ENCODE data around the gene DHX35.
"Not testable (repeated sequence)": the region's sequence is repeated elsewhere in the genome, so short reads cannot be mapped to it uniquely, and the experiment has no call there.

The DHX35 gene

DNA sequence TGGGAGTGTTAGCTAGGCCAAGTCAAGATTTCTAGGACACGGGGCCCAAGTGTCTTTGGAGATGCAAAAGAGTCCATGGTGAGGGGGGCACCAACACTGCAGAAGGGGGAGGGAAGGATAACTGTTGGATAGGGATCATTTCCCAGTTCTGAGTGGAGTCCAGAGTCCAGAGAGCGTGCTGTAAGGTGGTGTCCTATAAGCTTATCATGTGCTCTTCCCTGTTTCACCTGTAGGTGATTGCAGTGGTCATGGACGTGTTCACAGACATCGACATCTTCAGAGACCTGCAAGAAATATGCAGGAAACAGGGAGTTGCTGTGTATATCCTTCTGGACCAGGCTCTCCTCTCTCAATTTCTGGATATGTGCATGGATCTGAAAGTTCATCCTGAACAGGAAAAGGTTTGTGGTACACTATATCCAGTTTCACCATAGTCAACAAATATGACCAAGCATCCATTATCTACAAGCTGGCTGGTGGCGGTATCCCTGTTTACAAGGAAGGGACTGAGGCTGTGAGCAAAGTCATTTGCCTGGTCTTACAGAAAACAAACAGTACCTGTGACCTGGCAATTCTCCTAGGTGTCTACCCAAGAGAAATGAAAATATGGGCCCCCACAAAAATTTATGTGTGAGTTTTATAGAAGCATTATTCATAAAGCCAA lies 20.3 kb upstream of the DHX35 start:
- DNase-seq = no peak

GRCh38 chr20:38945012-38945411 lies 17.1 kb upstream of the DHX35 start:
- no peak for DNase-seq

DNA sequence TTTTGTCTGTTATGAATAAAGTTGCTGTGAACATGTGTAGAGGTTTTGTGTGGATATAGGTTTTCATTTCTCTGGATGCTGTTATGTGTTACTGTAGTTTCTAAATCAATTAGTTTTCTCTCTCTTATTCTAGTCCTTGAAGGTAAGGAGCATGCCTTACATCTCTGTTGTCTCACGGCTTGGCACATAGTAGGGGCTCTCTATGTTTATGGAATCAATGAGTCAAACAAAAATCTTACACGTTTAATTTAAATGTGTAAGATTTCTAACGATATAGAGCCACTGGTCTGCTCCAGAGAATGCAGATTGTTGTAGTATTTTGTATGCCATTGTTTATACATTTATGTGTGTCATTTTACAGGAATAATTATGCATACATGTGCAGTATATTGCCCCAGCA lies 15.3 kb upstream of the DHX35 start:
- no peak for DNase-seq

- DNase-seq = no peak
Observed at GRCh38 chr20:38947931-38948362, 14.2 kb upstream of the DHX35 start.

DNA sequence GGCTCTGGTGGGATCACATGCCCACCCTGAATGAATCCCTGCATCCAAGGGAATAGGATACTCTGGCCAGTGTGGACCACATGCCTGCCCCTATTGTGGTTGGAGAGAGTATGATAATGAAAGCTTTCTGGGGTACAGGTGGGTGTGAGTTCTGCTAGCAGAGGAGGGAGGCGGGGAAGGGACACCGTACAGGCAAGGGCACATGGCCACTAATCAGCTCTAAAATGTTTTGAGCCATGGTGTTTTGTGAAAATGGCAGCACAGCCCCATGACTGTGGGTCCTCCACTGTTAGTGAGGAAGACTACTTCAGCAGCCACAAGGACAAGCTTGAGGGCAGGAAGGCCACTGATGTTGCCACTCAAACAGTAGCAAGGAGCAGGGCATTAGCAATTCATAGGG lies 11.9 kb upstream of the DHX35 start:
- DNase-seq = no peak

GRCh38 chr20:38951611-38952010 lies 10.5 kb upstream of the DHX35 start:
- DNase-seq = no peak

DNA sequence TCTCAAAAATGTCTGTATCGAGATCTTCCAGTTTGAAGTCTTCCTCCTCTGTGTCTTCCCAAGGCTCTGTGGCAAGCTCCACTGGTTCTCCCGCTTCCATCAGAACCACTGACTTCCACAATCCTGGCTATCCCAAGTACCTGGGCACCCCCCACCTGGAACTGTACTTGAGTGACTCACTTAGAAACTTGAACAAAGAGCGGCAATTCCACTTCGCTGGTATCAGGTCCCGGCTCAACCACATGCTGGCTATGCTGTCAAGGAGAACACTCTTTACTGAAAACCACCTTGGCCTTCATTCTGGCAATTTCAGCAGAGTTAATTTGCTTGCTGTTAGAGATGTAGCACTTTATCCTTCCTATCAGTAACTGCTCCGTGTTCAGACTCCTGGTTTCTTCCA lies 10.0 kb upstream of the DHX35 start:
- DNase-seq = no peak

- DNase-seq = no peak
Observed at GRCh38 chr20:38953630-38954340, 8.4 kb upstream of the DHX35 start.

DNA sequence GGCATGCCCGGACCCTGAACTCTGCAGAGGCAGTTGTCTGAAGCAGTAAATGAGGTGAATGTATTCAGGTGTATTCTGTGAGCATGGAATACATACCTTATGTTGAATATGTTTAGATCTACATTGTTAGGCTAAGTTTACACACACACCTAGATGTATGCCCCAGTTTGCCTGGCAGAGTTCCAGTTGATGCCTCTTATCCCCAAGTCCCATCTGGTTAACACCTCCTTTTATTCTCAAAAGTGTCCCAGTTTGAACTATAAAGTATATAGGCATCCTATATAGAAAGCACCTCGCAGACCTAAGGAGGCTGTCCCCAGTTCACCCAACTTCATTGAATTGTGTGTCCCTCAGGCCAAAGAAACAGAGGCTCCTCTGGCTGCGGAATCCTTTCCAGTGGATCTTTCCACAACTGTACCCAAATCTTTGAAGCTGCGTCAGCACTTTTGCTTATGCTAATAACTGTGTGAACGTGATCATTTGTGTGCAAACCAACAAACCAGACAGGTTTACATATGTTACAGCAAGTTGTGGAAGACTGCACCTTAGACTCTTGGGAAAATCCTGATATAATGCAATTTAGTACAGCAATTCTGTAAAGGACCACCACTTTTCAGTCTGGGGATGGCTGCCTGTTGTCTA lies 4.8 kb upstream of the DHX35 start:
- no peak for DNase-seq

DNA sequence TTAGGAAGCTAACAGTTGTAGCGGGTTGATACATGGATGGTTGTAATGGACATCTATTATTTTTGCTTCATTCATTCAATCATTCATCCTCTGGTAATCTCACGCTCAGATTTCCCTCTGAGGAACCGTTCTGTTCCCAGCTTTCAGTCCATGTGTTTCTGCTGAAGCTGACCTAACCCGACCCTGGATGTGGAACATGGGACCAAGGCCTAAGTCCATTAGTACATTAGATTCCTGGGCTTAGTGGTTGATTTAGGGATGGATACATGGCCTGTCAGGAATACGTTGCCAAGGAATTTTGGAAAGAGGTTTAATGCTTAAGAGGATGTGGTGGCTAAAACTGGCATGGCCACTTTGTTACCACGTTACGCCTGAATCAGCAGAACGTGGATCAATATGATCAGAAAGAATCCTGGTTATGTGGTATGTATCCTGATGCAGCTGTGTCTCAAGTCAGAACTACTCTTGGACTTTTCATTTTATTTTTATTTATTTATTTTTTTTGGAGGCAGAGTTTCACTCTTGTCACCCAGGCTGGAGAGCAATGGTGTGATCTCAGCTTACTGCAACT lies 4.1 kb upstream of the DHX35 start:
- DNase-seq = no peak

- DNase-seq = not testable (repeated sequence)
Observed at GRCh38 chr20:38960187-38960687, 1.9 kb upstream of the DHX35 start.

DNA sequence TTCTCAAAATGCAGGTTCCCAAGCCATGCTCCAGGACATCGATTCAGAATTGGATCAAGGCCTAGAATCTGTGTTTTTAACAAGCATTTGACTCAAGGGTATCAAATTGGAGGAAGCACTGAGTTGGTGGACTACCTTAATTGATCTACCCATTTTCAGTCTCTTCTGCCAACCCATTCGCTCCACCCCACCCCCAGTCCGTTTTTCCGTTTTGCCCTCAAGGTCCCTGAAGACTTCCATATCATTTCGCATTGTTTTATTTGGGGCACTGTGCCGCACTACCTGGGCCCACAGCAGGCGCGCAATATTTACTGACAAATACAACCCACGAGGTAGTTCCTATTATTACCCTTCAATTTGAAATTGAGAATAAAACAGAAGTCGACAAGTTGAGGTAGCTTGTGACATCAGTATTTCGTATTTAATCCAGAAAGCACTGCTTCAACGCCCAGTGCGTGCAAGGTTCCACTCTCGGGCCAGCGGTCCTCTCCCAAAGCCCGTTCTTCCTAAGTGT lies 557 bp upstream of the DHX35 start:
- DNase-seq = peak; percentile 32

DNA sequence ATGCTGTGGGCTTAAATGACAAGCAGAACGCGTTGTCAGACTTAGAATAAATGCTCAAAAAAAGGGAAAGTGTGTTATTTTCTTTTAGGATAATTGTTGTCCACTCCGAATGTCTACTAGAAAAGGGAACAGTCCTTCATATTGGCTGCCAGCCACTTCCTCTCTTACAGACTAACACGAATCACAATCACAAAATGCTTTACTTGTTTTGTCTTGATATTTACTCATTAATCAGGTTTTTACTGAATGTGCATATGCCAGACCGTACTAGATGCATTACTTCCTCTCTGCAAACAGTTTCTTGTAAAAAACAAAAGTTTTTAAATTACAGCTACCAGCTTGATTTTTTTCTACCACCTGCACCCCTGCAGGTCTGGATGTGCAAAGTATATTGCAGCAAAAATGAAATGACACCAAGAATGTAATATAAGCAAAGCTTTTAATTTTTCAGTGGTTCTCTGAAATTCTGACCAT lies 821 bp downstream of the DHX35 start:
- no peak for DNase-seq

- no peak for DNase-seq
Observed at GRCh38 chr20:38963745-38964144, 1.6 kb downstream of the DHX35 start.

DNA sequence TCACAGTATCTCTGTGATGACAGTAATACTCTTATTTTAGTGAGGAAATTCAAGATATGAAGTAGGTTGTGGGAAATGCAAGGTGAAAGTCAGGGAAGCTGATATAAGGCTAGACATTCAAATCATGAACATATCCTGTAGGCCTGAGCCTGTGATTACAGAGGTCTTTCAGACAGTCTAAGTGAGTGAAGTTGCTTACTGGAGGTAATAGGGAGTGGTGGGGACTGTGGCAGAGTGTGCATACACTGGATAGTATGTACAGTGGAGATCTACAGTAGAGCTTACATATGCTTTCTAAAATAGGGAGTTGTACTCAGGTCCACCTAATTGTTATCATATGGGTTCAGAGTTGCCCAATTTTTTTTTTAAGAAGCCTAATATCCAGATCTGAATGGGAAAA lies 3.1 kb downstream of the DHX35 start:
- no peak for DNase-seq

DNA sequence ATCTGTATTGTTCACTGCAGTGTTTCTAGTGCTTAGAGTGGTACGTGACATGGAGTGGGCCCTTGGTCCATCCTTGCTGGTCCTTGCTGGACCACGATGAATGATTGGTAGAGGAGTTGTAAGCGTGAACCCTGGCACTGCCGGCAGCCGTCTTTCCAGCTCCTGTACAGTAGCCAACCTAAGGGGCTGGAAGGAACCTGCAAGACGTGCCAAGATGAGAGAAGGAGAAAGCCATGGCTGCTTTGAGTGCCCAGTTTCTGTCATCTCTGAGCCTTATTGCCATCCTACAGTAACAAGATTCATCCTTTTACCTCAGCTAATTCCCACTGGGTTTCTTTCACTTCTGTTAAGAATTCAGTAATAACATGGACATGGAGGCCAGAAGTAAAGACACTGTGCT lies 5.9 kb downstream of the DHX35 start:
- no peak for DNase-seq

- no peak for DNase-seq
Observed at GRCh38 chr20:38969708-38970107, 7.6 kb downstream of the DHX35 start.

DNA sequence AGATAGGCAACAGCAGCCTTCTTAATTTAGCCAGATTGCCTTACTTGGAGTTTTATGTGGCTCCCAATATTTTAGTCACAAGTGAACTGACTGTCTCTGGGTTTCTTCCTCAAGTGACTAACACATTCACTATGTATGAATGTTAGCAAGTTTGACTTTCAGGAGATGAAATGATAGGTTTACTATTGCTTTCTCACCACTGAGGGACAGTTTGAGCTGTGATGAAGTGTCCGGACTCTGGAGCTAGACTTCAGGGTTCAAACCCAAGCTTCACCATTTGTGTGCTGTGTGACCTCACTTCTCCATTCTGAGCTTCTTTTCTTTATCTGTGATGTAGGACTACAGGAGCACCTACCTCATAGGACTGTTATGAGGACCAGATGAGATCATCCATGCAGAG lies 8.2 kb downstream of the DHX35 start:
- no peak for DNase-seq

GRCh38 chr20:38973107-38973506 lies 11.0 kb downstream of the DHX35 start:
- no peak for DNase-seq

DNA sequence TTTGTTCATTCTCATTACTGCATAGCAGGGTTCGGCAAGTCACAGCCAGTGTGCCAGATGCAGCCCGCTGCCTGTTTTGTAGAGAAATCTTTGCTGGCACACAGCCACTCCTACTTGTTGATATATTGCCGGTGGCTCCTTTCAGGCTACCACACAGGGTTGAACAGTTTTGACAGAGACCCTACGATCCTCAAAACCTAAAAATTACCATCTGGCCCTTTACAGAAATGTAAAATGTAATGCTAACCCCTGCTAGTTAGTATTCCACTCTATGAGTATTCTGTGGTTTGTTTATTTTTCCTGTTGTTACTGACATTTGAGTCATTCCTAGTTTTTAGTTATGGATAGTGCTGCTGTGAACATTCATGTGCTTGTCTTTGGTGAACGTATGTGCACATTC lies 11.5 kb downstream of the DHX35 start:
- no peak for DNase-seq

DNA sequence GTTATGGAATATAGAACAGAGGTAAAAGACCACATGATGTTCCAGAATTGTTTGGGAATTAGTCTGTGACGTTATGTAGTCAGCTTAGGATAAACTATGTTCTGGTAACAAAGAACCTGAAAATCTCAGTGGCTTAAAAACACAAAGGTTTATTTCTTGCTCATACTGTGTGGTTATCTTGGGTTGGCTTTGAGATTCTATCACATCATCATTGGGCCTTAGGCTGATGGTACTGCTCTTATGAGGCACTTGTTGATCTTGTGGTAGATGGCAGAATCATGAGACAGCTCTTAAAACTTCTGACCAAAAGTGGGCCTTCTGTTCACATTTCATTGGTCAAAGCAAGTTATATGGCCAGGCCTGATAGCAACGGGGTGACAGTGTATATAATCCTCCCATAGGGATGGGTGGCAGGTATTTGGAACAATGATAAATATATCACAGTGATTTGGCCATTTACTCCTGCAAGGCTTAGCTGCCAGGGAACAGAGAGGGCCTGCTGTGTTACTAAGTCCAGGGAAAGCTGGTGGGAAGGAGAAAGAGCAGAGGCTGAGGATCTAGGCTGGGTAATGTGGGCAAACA lies 13.5 kb downstream of the DHX35 start:
- DNase-seq = peak; percentile 22

GRCh38 chr20:38979434-38979833 lies 17.3 kb downstream of the DHX35 start:
- no peak for DNase-seq

DNA sequence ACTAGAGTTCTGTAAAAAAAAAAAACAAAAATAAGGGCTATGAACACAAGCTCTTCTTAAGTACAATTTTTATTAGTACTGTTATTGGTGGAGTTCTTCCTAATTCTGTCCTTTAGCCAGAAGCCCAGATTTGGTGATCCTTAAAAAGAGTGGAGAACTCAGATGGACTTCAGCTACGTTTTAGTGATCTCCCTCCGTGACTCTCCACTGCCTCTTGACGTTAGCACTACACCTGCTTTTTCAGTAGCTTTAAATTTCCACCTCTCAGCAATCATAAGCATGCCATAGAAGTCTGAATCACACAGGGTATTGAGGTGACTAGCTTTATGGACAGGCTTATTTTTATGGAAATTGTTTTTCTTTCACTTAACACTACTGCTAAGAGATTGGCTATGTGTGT lies 17.7 kb downstream of the DHX35 start:
- DNase-seq = no peak

Measured in activated CD4-positive, alpha-beta T cell treated with anti-CD3 and anti-CD28 coated beads, Interleukin-2, amount 50 U/mL, for 16 hours (primary cell).